Pancreas (tissue), 10 donors: ENCODE data around the gene GPD1. TPM values are rescaled to one million over a fixed set of nuclear protein-coding genes. Genes with fewer than 3 reads are reported as not detected.

ENCODE experiments used
- ATAC-seq, 4 donors: fragments of 200-7000 bp; cut with Tn5 transposase; one replicate each; pipeline versions ENCODE4 v1.8.0 to v1.9.1; 2020; ENCODE audit warnings: mild to moderate bottlenecking in 4 of 4, moderate library complexity in 4 of 4
- DNase-seq, 6 donors: peaks; one replicate each; pipeline ENCODE4 v3.0.0-alpha.2; 2020
- FAIRE-seq: peaks from 2 replicates; lab custom pipeline; 2012; peaks lifted over from hg19 to GRCh38; lab: Jason Lieb, UNC
- H3K27ac ChIP-seq, 4 donors: fragments of 200-600 bp; sonication (generic); 1 replicate in 3 of 4; 2 replicates in 1 of 4; pipeline versions ENCODE4 v1.5.0 to v1.8.0; 2020
- H3K27me3 ChIP-seq, 4 donors: fragments of 200-600 bp; one replicate each; pipeline ENCODE4 v1.8.0; 2021
- H3K36me3 ChIP-seq, 3 donors: fragments of 200-600 bp; sonication (generic) in 1 of 3; one replicate each; pipeline versions ENCODE4 v1.5.0 to v1.8.0; 2020 to 2021
- H3K4me1 ChIP-seq, 3 donors: fragments of 200-600 bp; one replicate each; pipeline ENCODE4 v1.8.0; 2021
- H3K4me3 ChIP-seq, 4 donors: fragments of 200-600 bp; sonication (generic) in 2 of 4; one replicate each; pipeline versions ENCODE4 v1.5.0 to v1.8.0; 2020 to 2021
- H3K9me3 ChIP-seq, 4 donors: fragments of 200-600 bp; one replicate each; pipeline ENCODE4 v1.8.0; 2021
- CTCF ChIP-seq, 4 donors: fragments of 200-600 bp; sonication (generic) in 3 of 4; IDR thresholded peaks; one replicate each; pipeline versions ENCODE4 v1.5.0 to v1.8.0; 2021; ENCODE audit warnings: antibody characterized with exemption in 4 of 4
- WGBS, 2 donors: extraction: QIAGEN DNeasy Blood & Tissue Kit; methylation state at CpG; one replicate each; pipeline ENCODE4 v1.1.7; 2013; 5-methylcytosine and 5-hydroxymethylcytosine counted together
- intact Hi-C, 3 donors: fragments of 100-400 bp; cut with DNase I; formaldehyde crosslinking; loops; one replicate each; pipeline versions ENCODE4 v1.11.1 to v1.14.2; 2022
- polyA plus RNA-seq, 2 donors: library from polyadenylated mRNA; stranded (reverse); fragments of 200-250 nt; gene quantifications; one replicate each; pipeline ENCODE4 v1.2.3, GENCODE V29; 2013
- total RNA-seq, 6 donors: library from RNA; stranded (reverse); fragmentation: NEBNext Ultra II Directional in 4 of 6; extraction: Animal tissue kit (Norgen Biotek cat#: 25700) in 4 of 6; gene quantifications; one replicate each; pipeline versions ENCODE4 v1.2.1 to v1.2.4, GENCODE V29; 2021 to 2023
- donor health status: healthy with polysubstance abuse.
- donor health status: DM: no; HTN: no; CAD: no; lungs with moderate emphysema.
- donor health status: DM: no; HTN: no; CAD: no.
- donor health status: control.
- donor health status: control.
- donor health status: Bipolar disorder and iron deficiency.
- donor health status: DM: yes; HTN: yes; CAD: no.
- donor health status: DM: no; HTN: no; CAD: no.
- donor health status: DM: no; HTN: no; CAD: no.
- donor health status: DM: yes; HTN: yes; CAD: no.

Gene GPD1
- total and polyA plus RNA-seq, 8 donors: 0.75 to 14.2 (median 3.6) TPM

- H3K27ac ChIP-seq: peak within 1 kb of the TSS; percentile 78 to 94 (median 90)
- ATAC-seq (peak; percentile 89 to 93 (median 90)), DNase-seq (peak; percentile 96 to 99 (median 98)), FAIRE-seq (peak; percentile 98)
- peak; percentile 79 to 96 (median 87) for TF ChIP-seq CTCF (IDR thresholded peaks at IDR 0.05)
- H3K4me3 ChIP-seq: peak within 1 kb of the TSS; percentile 46 to 84 (median 75)
- H3K9me3 ChIP-seq: no peaks in the 10 kb centered on the region
- H3K4me1 ChIP-seq: peaks cover 5 to 26% (median 6%) of the 10 kb centered on the region in 3 donors
- intact Hi-C loops: no loop called here
- H3K27me3 ChIP-seq: no peaks in the 10 kb centered on the region
- 0% methylated on average over 57 to 59 of the region's 59 CpGs for WGBS, 2 donors
- peaks cover 0 to 5% (median 0%) of the 10 kb centered on the region in 3 donors for H3K36me3 ChIP-seq
Observed at GRCh38 chr12:50111693-50112455, 8.1 kb downstream of the GPD1 start, which contains the start of gene COX14. Gene COX14 (plus strand): TSS chr12:50112236. CDS start chr12:50120044, 7,808 bp downstream.

GRCh38 chr12:50112456-50113218, 8.8 kb downstream of the GPD1 start:
- peak overlapping the region; percentile 46 to 84 (median 75) for H3K4me3 ChIP-seq
- H3K27ac ChIP-seq: peak overlapping the region; percentile 78 to 94 (median 90)
- 5 to 6% methylated on average over 26 of the region's 26 CpGs for WGBS, 2 donors
- H3K36me3 ChIP-seq: peaks cover 0 to 5% (median 0%) of the 10 kb centered on the region in 3 donors
- no peak for TF ChIP-seq CTCF (IDR thresholded peaks at IDR 0.05)
- ATAC-seq: peak; percentile 5 to 32 (median 25)
- H3K9me3 ChIP-seq: no peaks in the 10 kb centered on the region
- no peaks in the 10 kb centered on the region for H3K27me3 ChIP-seq
- no peak for DNase-seq
- intact Hi-C loops: no loop called here
- peaks cover 5 to 26% (median 6%) of the 10 kb centered on the region in 3 donors for H3K4me1 ChIP-seq
- FAIRE-seq: no peak

GRCh38 chr12:50117057-50117622, 13.3 kb downstream of the GPD1 start:
- Histone ChIP-seq H3K36me3 (peaks cover 0 to 5% (median 0%) of the 10 kb centered on the region in 3 donors), H3K4me1 (peaks cover 5 to 14% (median 6%) of the 10 kb centered on the region in 3 donors), H3K27me3 (no peaks in the 10 kb centered on the region), H3K27ac (no peak overlapping the region), H3K9me3 (no peaks in the 10 kb centered on the region), H3K4me3 (no peak overlapping the region)
- 80% methylated on average over 6 of the region's 6 CpGs for WGBS, 2 donors
- intact Hi-C loops: no loop called here
- ATAC-seq (no peak), DNase-seq (no peak), FAIRE-seq (no peak)
- TF ChIP-seq CTCF (IDR thresholded peaks at IDR 0.05): no peak

GRCh38 chr12:50119387-50119786, 15.6 kb downstream of the GPD1 start:
- ATAC-seq (no peak), FAIRE-seq (no peak), DNase-seq (no peak)
- no peaks in the 10 kb centered on the region for H3K4me1 ChIP-seq
- H3K4me3 ChIP-seq: no peak overlapping the region
- no peak for TF ChIP-seq CTCF (IDR thresholded peaks at IDR 0.05)
- intact Hi-C loops: no loop called here
- H3K9me3 ChIP-seq: no peaks in the 10 kb centered on the region
- WGBS, 2 donors: 98 to 100% methylated on average over 2 of the region's 2 CpGs
- no peak overlapping the region for H3K27ac ChIP-seq
- H3K36me3 ChIP-seq: peaks cover 0 to 5% (median 0%) of the 10 kb centered on the region in 3 donors
- no peaks in the 10 kb centered on the region for H3K27me3 ChIP-seq
